GM10266 (cell line): ENCODE results near the gene ELAVL3.
A peak's percentile ranks its signal among the peaks of the same experiment; 100 is the strongest.

ENCODE experiments used
- DNase-seq: peaks from one replicate; pipeline ENCODE4 v3.0.0; 2012; ENCODE audit errors: extremely low spot score
- TF ChIP-seq, protein P1 (sequence below): IDR thresholded peaks from 2 replicates; pipeline ENCODE4 v1.5.1; 2012; ENCODE audit warnings: mild to moderate bottlenecking, low read depth; ENCODE audit not compliant: control insufficient read depth, insufficient read depth; ENCODE audit errors: missing control alignments

The ELAVL3 gene

DNA sequence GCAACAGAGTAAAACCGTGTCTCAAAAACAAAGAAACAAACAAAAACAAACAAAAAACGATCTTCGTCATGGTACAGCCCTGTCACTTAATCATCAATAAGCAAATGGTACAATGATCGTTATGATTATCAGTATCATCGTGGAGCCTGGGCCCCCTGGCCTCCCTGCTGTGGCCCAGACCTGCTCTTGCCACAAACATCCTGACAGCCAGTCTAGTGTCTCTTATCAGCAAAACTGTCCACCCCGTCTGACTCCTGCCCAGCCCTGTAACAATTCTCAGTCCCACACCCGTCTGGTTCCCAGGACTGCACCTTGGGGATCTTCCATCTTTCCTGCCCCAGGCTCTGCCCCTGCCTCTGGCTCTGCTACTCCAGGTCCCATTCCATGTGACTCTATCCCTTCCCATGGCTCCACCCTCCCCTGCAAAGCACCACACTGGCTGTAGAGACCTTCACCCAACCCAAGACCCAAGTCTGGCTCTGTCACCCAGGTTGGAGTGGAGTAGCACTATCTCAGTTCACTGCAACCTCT, 19.1 kb upstream of the ELAVL3 start:
- TF ChIP-seq, protein P1, sequence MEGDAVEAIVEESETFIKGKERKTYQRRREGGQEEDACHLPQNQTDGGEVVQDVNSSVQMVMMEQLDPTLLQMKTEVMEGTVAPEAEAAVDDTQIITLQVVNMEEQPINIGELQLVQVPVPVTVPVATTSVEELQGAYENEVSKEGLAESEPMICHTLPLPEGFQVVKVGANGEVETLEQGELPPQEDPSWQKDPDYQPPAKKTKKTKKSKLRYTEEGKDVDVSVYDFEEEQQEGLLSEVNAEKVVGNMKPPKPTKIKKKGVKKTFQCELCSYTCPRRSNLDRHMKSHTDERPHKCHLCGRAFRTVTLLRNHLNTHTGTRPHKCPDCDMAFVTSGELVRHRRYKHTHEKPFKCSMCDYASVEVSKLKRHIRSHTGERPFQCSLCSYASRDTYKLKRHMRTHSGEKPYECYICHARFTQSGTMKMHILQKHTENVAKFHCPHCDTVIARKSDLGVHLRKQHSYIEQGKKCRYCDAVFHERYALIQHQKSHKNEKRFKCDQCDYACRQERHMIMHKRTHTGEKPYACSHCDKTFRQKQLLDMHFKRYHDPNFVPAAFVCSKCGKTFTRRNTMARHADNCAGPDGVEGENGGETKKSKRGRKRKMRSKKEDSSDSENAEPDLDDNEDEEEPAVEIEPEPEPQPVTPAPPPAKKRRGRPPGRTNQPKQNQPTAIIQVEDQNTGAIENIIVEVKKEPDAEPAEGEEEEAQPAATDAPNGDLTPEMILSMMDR, result no peak
- no peak for DNase-seq

DNA sequence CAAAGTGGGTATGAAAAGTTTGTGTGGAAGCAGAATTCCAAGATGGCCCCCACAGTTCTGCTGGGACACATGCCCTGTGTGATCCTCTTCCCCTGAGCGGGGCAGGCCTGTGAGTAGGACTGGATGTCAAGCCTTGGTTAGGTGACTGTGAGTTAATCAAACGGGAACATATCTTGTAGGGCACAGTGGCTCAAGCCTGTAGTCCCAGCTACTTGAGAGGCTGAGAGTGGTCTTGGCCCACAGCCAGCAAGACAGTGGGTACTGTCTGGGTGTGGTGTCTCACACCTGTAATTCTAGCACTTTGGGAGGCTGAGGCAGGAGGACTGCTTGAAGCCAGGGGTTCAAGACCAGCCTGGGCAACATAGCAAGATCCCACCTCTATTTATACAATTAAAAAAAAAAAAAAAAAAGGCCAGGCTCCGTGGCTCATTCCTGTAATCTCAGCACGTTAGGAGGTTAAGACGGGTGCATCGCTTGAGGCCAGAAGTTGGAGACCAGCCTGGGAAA, 18.4 kb upstream of the ELAVL3 start:
- TF ChIP-seq, protein P1, result no peak
- no peak for DNase-seq

DNA sequence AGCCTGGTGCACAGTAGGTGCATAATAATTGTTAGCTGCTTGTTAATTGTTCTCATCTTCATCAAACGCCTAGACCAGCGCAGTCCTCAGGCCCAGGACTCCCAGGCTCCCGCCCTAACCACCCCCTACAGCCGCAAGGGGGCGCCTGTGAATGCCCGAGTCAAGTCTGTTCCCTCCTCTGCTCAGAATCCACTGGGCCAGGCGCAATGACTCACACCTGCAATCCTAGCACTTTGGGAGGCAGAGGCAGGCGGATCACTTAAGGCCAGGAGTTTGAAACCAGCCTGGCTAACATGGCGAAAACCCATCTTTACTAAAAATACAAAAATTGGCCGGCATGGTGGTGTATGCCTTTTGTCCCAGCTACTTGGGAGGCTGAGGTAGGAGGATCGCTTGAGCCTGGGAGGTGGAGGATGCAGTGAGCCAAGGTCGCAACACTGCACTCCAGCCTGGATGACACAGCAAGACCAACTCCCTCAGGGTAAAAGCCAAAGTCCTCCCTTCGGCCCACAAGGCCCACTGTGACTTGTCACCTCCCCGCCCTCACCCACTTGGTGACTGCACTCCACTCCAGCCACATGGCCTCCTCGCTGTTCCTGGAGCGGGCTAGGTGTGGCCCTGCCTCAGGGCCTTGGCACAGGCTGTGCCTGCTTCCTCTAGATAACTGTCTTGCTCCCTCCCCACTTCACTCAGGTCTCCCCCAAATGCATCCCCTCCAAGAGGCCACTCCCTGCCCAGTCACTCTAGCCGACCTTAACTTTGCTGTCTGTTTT, 15.7 kb upstream of the ELAVL3 start:
- TF ChIP-seq, protein P1, result peak; percentile 74
- DNase-seq, result peak; percentile 81

DNA sequence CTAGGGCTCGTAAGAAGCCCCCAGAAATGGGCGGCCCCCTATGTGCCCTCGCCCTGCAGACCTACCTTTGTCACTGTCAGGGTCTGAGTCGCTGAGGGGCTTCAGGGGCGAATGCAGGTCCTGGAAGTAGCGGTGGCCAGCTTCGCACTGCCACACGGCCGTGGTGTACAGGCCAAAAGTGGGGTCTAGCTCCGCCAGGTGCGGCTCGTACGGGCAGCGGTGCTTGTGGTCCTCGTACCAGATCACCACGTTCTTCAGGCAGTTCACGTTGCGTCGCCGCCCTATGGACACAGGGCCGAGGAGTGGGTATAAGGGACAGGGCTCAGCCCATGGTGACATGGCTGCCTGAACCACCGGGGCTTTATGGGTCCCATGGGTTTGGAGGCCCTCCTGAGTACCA, 15.0 kb upstream of the ELAVL3 start:
- TF ChIP-seq, protein P1, result no peak
- DNase-seq, result no peak

DNA sequence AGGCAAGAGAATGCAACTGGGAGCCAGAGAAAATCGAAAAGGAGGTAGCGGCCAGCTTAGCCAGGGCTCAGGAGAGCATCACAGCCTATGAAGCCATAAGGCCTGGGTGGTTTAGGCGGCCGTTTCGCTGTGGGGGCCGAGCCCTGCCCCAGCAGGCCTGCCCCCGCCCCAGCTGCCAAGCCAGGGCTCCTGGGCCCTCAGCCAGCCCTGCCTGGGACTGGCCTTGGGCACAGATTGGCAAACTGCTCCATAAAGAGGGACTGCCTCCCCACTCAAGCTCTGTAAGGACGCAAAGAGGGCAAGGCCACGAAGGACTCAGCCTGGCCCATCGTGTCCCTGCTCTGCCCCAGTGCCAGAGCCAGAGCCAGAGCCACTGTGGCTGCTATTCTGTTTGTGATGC, 14.6 kb upstream of the ELAVL3 start:
- no peak for DNase-seq
- TF ChIP-seq, protein P1, result no peak

DNA sequence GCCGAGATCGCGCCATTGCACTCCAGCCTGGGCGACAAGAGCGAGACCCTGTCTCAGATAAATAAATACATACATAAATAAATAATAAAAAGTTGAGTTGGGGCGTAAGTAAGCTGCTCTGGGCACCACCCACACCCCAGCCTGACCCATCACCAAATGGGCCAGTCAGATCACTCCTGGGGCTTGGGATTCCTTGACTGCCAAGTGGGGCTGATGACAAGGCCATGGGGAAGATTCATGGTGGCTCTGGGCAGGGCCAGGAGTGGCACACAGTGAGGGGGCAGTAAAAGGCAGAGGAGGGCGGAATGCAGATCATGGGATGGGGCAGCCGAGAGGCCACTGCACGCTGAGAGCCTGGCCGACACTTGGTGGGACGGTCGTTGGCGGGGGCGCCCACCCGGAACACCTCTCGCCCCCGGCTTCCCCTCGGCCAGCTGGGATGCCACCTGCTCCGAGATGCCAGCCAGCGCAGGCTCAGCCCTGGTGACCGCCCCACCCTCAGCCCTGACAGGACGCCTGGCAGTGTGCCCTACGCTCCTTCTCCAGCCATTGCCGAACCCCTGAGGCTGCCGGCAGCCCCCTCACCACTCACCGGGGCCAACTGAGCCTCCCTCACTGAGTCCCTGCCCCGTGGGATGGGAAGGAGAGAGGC, 13.9 kb upstream of the ELAVL3 start:
- TF ChIP-seq, protein P1, result no peak
- no peak for DNase-seq

DNA sequence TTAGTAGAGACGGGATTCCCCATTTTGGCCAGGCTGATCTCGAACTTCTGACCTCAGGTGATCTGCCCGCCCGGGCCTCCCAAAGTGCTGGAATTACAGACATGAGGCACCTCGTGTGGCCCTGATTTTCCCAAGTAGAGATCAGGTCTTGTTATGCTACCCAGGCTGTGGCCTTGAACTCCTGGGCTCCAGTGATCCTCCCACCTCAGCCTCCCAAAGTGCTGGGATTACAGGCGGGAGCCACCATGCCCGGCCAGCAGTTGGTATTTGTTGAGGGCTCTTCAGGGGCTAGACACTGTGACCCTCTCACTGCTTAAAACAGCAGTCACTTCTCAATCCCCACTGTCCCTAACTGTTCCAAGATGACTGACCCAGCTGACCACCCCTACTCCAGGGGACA, 8.5 kb upstream of the ELAVL3 start:
- TF ChIP-seq, protein P1, result no peak
- DNase-seq, result no peak
